Activated B cell treated with CpG ODN at 0.5 μM for 24 hours (primary cell): Measurements from ENCODE around the gene CAMTA1. TPM values are rescaled to one million over a fixed set of nuclear protein-coding genes. Genes with fewer than 3 reads are reported as not detected.
A peak's percentile ranks its signal among the peaks of the same experiment; 100 is the strongest.

Source experiments
- ATAC-seq: fragments of 200-7000 bp; cut with Tn5 transposase; one replicate; pipeline ENCODE4 v1.10.0; 2021; ENCODE audit warnings: low read depth, mild to moderate bottlenecking, moderate library complexity
- CTCF ChIA-PET: fragments of 350-600 bp; sonication (Branson Sonifier 250); formaldehyde crosslinking; loops from one replicate; lab custom pipeline; 2021; ENCODE audit warnings: antibody characterized with exemption; lab: Charles Lee
- POLR2A ChIA-PET: fragments of 350-600 bp; sonication (Branson Sonifier 250); formaldehyde crosslinking; loops from one replicate; lab custom pipeline; 2021; ENCODE audit warnings: antibody characterized with exemption; lab: Charles Lee
- DNase-seq: peaks from one replicate; pipeline ENCODE4 v3.0.0; 2022
- H3K27ac Mint-ChIP-seq: one replicate; pipeline ENCODE4 v1.8.0; 2020; ENCODE audit warnings: mixed read lengths
- H3K27me3 Mint-ChIP-seq: one replicate; pipeline ENCODE4 v1.8.0; 2021; ENCODE audit warnings: mixed read lengths
- H3K36me3 Mint-ChIP-seq: one replicate; pipeline ENCODE4 v1.8.0; 2021; ENCODE audit warnings: low read depth, mixed read lengths
- H3K4me1 Mint-ChIP-seq: one replicate; pipeline ENCODE4 v1.8.0; 2021; ENCODE audit warnings: mixed read lengths
- H3K4me3 Mint-ChIP-seq: one replicate; pipeline ENCODE4 v1.8.0; 2020; ENCODE audit warnings: mild to moderate bottlenecking, mixed read lengths
- H3K9me3 Mint-ChIP-seq: one replicate; pipeline ENCODE4 v1.8.0; 2020; ENCODE audit warnings: mixed read lengths
- CTCF ChIP-seq: fragments of 200-600 bp; IDR thresholded peaks from one replicate; pipeline ENCODE4 v1.8.0; 2022; ENCODE audit warnings: antibody characterized with exemption, mild to moderate bottlenecking
- intact Hi-C: fragments of 100-400 bp; cut with micrococcal nuclease; formaldehyde crosslinking; loops from one replicate; pipeline ENCODE4 v1.15.1; 2024
- total RNA-seq: library from RNA; stranded (reverse); gene quantifications from 2 replicates; pipeline ENCODE4 v1.2.3, GENCODE V29; 2022

CAMTA1 gene
- total RNA-seq, 1 donor from 2014 or later: 49.8 TPM

GRCh38 chr1:7677815-7678214 lies 892.6 kb downstream of the CAMTA1 start:
- Mint-ChIP-seq H3K4me3 (no peak overlapping the region), H3K27me3 (peaks cover 9% of the 10 kb centered on the region), H3K27ac (no peak overlapping the region), H3K9me3 (no peaks in the 10 kb centered on the region), H3K4me1 (peaks cover 6% of the 10 kb centered on the region), H3K36me3 (no peaks in the 10 kb centered on the region)
- TF ChIP-seq CTCF: no peak
- DNase-seq (no peak), ATAC-seq (no peak)
- POLR2A ChIA-PET: no interaction called here
- CTCF ChIA-PET: interaction anchor here (1.5 to 3.5 kb wide), 2 partner anchors 9 to 75 kb away, joined by 4 to 14 read pairs; no protein-coding TSS in a partner anchor
- intact Hi-C loops: no loop called here

DNA sequence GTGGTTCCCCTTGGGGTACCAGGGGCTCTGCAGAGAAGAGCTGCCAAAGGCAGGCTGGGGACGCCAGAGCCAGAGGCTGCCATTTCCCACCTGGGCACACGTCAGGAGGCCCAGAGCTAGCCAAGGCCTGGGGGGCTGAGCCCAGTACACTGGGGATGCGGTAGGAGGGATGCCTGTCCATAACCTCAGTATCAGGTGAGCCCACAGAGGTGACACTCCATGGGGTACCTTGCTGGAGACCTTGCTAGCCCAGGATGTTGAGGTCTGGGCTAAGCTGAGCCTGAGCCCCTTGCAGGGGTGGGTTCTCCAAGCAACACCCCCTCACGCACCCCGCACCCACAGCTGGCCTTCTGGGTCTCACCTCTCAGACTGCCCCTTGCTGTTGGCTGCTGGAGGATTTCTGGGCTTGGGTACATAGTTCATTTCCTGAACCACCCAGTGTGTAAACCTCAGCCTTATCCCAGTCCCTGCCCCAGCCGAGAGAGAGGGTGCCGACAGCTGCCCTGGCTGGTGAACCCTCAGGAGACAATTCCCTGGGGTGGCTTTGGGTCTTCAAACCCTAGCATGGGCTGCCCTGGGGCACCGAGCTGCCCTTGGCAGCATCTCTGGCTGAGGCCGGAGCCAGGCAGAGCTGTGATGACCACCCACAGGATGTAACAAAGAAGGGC lies 893.4 kb downstream of the CAMTA1 start:
- intact Hi-C loops: no loop called here
- ChIA-PET POLR2A (no interaction called here), CTCF (interaction anchor here (1.5 to 3.5 kb wide), 2 partner anchors 10 to 74 kb away, joined by 4 to 14 read pairs; no protein-coding TSS in a partner anchor)
- peak overlapping the region; percentile 38 for H3K4me3 Mint-ChIP-seq
- TF ChIP-seq CTCF: no peak
- H3K9me3 Mint-ChIP-seq: no peaks in the 10 kb centered on the region
- no peak for ATAC-seq
- H3K36me3 Mint-ChIP-seq: no peaks in the 10 kb centered on the region
- no peaks in the 10 kb centered on the region for H3K4me1 Mint-ChIP-seq
- no peak for DNase-seq
- H3K27me3 Mint-ChIP-seq: peaks cover 9% of the 10 kb centered on the region
- H3K27ac Mint-ChIP-seq: no peak overlapping the region

DNA sequence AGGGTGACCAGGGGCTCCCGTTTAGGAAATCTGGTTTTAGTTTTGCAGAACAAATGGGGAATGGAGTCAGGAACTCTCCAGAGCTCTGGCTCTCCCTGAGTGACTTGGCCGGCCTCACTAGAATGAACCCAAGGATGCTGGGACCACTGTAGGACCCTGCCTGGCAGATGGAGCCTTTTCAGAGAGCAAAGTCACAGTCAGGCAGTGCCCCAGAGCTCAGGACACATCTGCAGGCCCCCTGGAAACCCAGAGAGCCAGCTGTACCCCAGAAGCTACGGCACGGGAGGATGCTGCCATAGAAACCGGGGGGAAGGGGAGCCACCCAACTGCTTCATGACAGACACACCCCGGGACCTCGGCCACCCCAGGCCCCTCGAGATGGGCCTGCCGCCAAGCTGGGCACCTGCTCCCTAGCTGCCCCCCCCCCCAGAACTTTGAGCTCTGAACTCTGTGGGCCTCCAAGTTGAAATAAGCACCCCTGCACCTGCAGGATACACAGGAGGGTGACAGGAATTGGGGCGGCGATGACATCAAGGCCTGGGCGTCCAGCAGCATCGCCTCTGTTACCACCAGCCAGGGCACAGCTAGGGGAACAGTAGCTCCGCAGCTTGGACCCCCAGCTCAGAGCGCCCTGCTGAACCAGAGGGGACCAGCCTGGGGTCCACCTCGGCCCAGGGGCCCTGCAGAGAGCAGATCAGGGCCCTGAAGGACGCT lies 894.1 kb downstream of the CAMTA1 start:
- no peaks in the 10 kb centered on the region for H3K36me3 Mint-ChIP-seq
- no peak for DNase-seq
- no peaks in the 10 kb centered on the region for H3K4me1 Mint-ChIP-seq
- POLR2A ChIA-PET: interaction anchor here (1.1 to 1.8 kb wide), 2 partner anchors 26 to 165 kb away, joined by 3 to 6 read pairs; no protein-coding TSS in a partner anchor
- intact Hi-C loops: no loop called here
- H3K4me3 Mint-ChIP-seq: peak overlapping the region; percentile 38
- H3K27ac Mint-ChIP-seq: no peak overlapping the region
- no peak for ATAC-seq
- no peak for TF ChIP-seq CTCF
- H3K9me3 Mint-ChIP-seq: no peaks in the 10 kb centered on the region
- CTCF ChIA-PET: interaction anchor here (1.0 to 3.5 kb wide), 3 partner anchors 11 to 74 kb away, joined by 3 to 14 read pairs (median 4); no protein-coding TSS in a partner anchor
- H3K27me3 Mint-ChIP-seq: peaks cover 9% of the 10 kb centered on the region

DNA sequence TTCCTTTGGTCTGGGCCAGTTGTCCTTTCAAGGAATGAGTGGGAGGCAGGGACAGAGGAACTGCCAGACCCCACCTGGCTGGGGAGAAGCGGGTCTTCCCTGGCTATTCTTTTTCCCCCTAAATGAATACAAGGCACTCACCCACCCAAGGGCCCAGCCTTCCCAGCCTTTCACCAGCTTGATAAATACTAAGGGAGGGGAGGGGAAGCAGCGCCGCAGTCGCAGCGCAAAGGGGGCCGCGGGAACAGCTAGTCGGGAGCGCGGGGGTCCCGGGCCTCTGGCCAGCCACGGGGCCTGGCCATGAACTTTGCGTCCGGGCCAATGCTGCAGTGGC lies 894.6 kb downstream of the CAMTA1 start:
- Mint-ChIP-seq H3K36me3 (no peaks in the 10 kb centered on the region), H3K27me3 (peaks cover 9% of the 10 kb centered on the region), H3K4me3 (peak overlapping the region; percentile 82), H3K9me3 (no peaks in the 10 kb centered on the region), H3K27ac (no peak overlapping the region), H3K4me1 (no peaks in the 10 kb centered on the region)
- TF ChIP-seq CTCF: no peak
- intact Hi-C loops: no loop called here
- ChIA-PET POLR2A (interaction anchor here (1.1 to 1.8 kb wide), 2 partner anchors 25 to 164 kb away, joined by 3 to 6 read pairs; no protein-coding TSS in a partner anchor), CTCF (interaction anchor here (1.0 to 3.5 kb wide), 2 partner anchors 11 to 73 kb away, joined by 3 to 14 read pairs; no protein-coding TSS in a partner anchor)
- DNase-seq: no peak
- ATAC-seq: no peak
